ENCODE results near the gene MKNK2.
"Not testable (repeated sequence)": the region's sequence is repeated elsewhere in the genome, so short reads cannot be mapped to it uniquely, and the experiment has no call there.

Gene MKNK2

DNA sequence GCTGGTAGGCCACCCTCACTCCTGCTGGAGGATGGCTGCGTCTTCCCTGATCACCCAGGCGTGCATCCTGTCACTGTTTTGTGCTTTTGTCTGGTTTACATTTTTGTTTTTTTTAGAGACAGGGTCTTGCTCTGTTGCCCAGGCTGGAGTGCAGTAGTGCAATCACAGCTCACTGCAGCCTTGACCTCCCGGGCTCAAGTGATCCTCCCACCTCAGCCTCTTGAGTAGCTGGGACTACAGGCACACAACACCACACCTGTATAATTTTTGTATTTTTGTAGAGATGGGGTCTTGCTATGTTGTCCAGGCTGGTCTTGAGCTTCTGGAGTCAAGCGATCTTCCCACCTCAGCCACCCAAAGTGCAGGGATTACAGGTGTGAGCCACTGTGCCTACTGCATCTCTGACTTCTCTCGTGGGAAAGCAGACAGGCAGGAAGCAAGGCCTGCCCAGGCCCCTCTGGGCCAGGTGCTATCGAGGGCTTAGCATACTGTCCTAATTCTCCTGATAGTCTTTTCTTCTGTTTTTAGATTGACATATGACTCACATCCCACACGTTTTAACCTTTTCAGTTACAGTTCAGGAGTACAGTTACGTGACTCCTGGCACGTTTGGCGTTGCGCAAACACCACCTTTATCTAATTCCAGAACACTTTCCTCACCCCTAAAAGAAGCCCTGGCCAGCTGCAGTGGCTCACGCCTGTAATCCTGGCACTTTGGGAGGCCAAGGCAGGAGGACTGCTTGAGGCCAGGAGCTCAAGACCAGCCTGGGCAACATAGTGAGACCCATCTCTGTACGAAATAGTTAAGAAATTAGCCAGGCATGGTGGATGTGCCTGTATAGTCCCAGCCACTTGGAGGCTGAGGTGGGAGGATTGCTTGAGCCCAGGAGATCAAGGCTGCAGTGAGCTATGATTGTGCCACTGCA, 35.9 kb upstream of the MKNK2 start:
- peak overlapping the region; percentile 38 to 67 for H3K27ac ChIP-seq (ENCODE audit: insufficient read depth in 1 of 2, low read depth in 1 of 2, low read length in 2 of 2, poor library complexity in 1 of 2, severe bottlenecking in 2 of 2)
- not testable (repeated sequence) for H3K36me3 ChIP-seq (ENCODE audit: control insufficient read depth in 4 of 4, insufficient read depth in 4 of 4, low read length in 3 of 4)
- CTCF ChIA-PET = interaction anchor here (0.7 to 2.4 kb wide), 5 partner anchors 8 to 34 kb away, joined by 3 to 11 read pairs (median 4); no protein-coding TSS in a partner anchor

DNA sequence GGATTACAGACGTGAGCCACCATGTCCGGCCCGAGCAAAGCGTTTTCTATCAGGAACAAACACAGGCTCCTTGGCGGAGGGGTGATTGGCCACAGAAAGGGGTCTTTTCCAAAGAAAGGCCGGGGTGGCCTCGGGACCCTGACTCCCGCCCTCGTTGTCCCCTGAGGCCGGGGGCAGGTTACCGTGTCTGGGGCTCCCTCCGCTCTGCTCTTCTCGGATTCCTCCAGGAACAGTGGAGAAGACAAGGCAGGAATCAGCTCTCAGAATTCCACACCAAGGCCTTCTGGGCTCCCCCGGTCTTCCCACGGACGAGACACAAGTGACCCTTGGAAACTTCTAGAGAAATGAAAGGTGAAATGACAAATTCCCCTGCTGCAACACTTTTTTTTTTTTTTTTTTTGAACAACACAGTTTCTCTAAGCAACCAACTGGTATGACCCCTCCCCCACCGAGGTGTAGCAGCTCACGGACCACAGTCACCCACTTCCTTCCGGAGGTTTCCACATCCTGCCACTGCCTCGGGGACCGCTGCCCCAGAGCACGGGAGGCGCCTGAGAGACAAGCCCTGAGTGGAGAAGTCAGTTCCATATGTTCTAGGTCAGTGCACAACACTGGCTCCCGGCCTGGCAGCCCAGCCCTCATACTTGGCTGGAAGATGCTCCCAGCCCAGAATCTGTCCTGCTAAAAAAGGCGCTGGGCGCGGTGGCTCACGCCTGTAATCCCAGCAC, 34.1 kb upstream of the MKNK2 start:
- WGBS (ENCODE audit: insufficient coverage) = 23% methylated on average over 14 of the region's 28 CpGs
- CTCF ChIA-PET = interaction anchor here (3.6 kb wide), 2 partner anchors 9 to 12 kb away, joined by 19 to 24 read pairs; partner anchors contain the start of gene MOB3A
- Histone ChIP-seq H3K4me3 (ENCODE audit: control insufficient read depth in 1 of 7, extremely low read depth in 1 of 7, insufficient read depth in 4 of 7, low read depth in 2 of 7, low read length in 6 of 7) (peak overlapping the region; percentile 19 to 73 (median 53)), H3K9me3 (ENCODE audit: control extremely low read depth in 1 of 5, control insufficient read depth in 4 of 5, insufficient read depth in 2 of 5, low read depth in 1 of 5, low read length in 4 of 5) (no peaks in the 10 kb centered on the region), H3K36me3 (ENCODE audit: control insufficient read depth in 4 of 4, insufficient read depth in 4 of 4, low read length in 3 of 4) (peaks cover 0 to 12% (median 6%) of the 10 kb centered on the region in 4 experiments), H3K27me3 (replicated peaks in 2 of 5; ENCODE audit: control insufficient read depth in 4 of 5, insufficient read depth in 5 of 5, low read length in 4 of 5) (no peaks in the 10 kb centered on the region), H3K4me1 (ENCODE audit: control extremely low read depth in 1 of 4, control insufficient read depth in 4 of 4, insufficient read depth in 4 of 4, low read length in 3 of 4) (peaks cover 7 to 91% (median 85%) of the 10 kb centered on the region in 4 experiments), H3K27ac (ENCODE audit: insufficient read depth in 1 of 2, low read depth in 1 of 2, low read length in 2 of 2, poor library complexity in 1 of 2, severe bottlenecking in 2 of 2) (peak overlapping the region; percentile 74 to 93)
- POLR2A ChIA-PET = interaction anchor here (0.7 kb wide), 1 partner anchor 33 kb away, joined by 4 read pairs; no protein-coding TSS in a partner anchor
- peak; percentile 97 to 99 (median 99) for DNase-seq

More for the DNA sequence above, 35.9 kb upstream of the MKNK2 start:
- peaks cover 9 to 99% (median 94%) of the 10 kb centered on the region in 4 experiments for H3K4me1 ChIP-seq (ENCODE audit: control extremely low read depth in 1 of 4, control insufficient read depth in 4 of 4, insufficient read depth in 4 of 4, low read length in 3 of 4)
- peak overlapping the region in 1 of 7 experiments; percentile 28 for H3K4me3 ChIP-seq (ENCODE audit: control insufficient read depth in 1 of 7, extremely low read depth in 1 of 7, insufficient read depth in 4 of 7, low read depth in 2 of 7, low read length in 6 of 7)
- WGBS (ENCODE audit: insufficient coverage) = 63% methylated on average over 7 of the region's 13 CpGs
- POLR2A ChIA-PET = interaction anchor here (0.9 to 1.2 kb wide), 5 partner anchors 9 to 145 kb away, joined by 3 to 4 read pairs (median 3); partner anchors contain the start of genes MKNK2 and MOB3A
- not testable (repeated sequence) for H3K9me3 ChIP-seq (ENCODE audit: control extremely low read depth in 1 of 5, control insufficient read depth in 4 of 5, insufficient read depth in 2 of 5, low read depth in 1 of 5, low read length in 4 of 5); H3K27me3 ChIP-seq (replicated peaks in 2 of 5; ENCODE audit: control insufficient read depth in 4 of 5, insufficient read depth in 5 of 5, low read length in 4 of 5)
- peak in 2 of 3 donors; percentile 58 to 63 for DNase-seq

GRCh38 chr19:2083174-2083854, 32.3 kb upstream of the MKNK2 start:
- ChIA-PET POLR2A (interaction anchor here (0.8 kb wide), 1 partner anchor 13 kb away, joined by 3 read pairs; the partner anchor contains the start of genes IZUMO4 and MOB3A), CTCF (interaction anchor here (1.1 to 3.6 kb wide), 4 partner anchors 10 to 51 kb away, joined by 4 to 24 read pairs (median 14); partner anchors contain the start of gene MOB3A)
- peaks cover 0 to 74% (median 68%) of the 10 kb centered on the region in 4 experiments for H3K4me1 ChIP-seq (ENCODE audit: control extremely low read depth in 1 of 4, control insufficient read depth in 4 of 4, insufficient read depth in 4 of 4, low read length in 3 of 4)
- H3K27me3 ChIP-seq (replicated peaks in 2 of 5; ENCODE audit: control insufficient read depth in 4 of 5, insufficient read depth in 5 of 5, low read length in 4 of 5) = no peaks in the 10 kb centered on the region
- H3K4me3 ChIP-seq (ENCODE audit: control insufficient read depth in 1 of 7, extremely low read depth in 1 of 7, insufficient read depth in 4 of 7, low read depth in 2 of 7, low read length in 6 of 7) = peak overlapping the region in 5 of 7 experiments; percentile 33 to 60 (median 40)
- peak overlapping the region; percentile 51 to 64 for H3K27ac ChIP-seq (ENCODE audit: insufficient read depth in 1 of 2, low read depth in 1 of 2, low read length in 2 of 2, poor library complexity in 1 of 2, severe bottlenecking in 2 of 2)
- H3K36me3 ChIP-seq (ENCODE audit: control insufficient read depth in 4 of 4, insufficient read depth in 4 of 4, low read length in 3 of 4) = peaks cover 0 to 28% (median 22%) of the 10 kb centered on the region in 4 experiments
- no peaks in the 10 kb centered on the region for H3K9me3 ChIP-seq (ENCODE audit: control extremely low read depth in 1 of 5, control insufficient read depth in 4 of 5, insufficient read depth in 2 of 5, low read depth in 1 of 5, low read length in 4 of 5)
- DNase-seq = peak in 2 of 3 donors; percentile 85 to 87
- 4% methylated on average over 12 of the region's 20 CpGs for WGBS (ENCODE audit: insufficient coverage)

- peaks cover 0 to 62% (median 57%) of the 10 kb centered on the region in 4 experiments for H3K4me1 ChIP-seq (ENCODE audit: control extremely low read depth in 1 of 4, control insufficient read depth in 4 of 4, insufficient read depth in 4 of 4, low read length in 3 of 4)
- POLR2A ChIA-PET = interaction anchor here (0.8 kb wide), 1 partner anchor 14 kb away, joined by 3 read pairs; the partner anchor contains the start of genes IZUMO4 and MOB3A
These were observed 31.1 kb upstream of the MKNK2 start for GRCh38 chr19:2081873-2082810.

GRCh38 chr19:2080336-2080988, 29.4 kb upstream of the MKNK2 start:
- no peaks in the 10 kb centered on the region for H3K27me3 ChIP-seq (replicated peaks in 2 of 5; ENCODE audit: control insufficient read depth in 4 of 5, insufficient read depth in 5 of 5, low read length in 4 of 5)
- H3K4me3 ChIP-seq (ENCODE audit: control insufficient read depth in 1 of 7, extremely low read depth in 1 of 7, insufficient read depth in 4 of 7, low read depth in 2 of 7, low read length in 6 of 7) = no peak overlapping the region
- DNase-seq = no peak
- ChIA-PET CTCF (interaction anchor here (0.8 to 1.4 kb wide), 6 partner anchors 10 to 156 kb away, joined by 3 to 8 read pairs (median 4); no protein-coding TSS in a partner anchor), POLR2A (no interaction called here)
- no peaks in the 10 kb centered on the region for H3K9me3 ChIP-seq (ENCODE audit: control extremely low read depth in 1 of 5, control insufficient read depth in 4 of 5, insufficient read depth in 2 of 5, low read depth in 1 of 5, low read length in 4 of 5)
- peaks cover 0 to 45% (median 42%) of the 10 kb centered on the region in 4 experiments for H3K4me1 ChIP-seq (ENCODE audit: control extremely low read depth in 1 of 4, control insufficient read depth in 4 of 4, insufficient read depth in 4 of 4, low read length in 3 of 4)
- peaks cover 0 to 51% (median 40%) of the 10 kb centered on the region in 4 experiments for H3K36me3 ChIP-seq (ENCODE audit: control insufficient read depth in 4 of 4, insufficient read depth in 4 of 4, low read length in 3 of 4)
- WGBS (ENCODE audit: insufficient coverage) = 97% methylated on average over 17 of the region's 23 CpGs
- no peak overlapping the region for H3K27ac ChIP-seq (ENCODE audit: insufficient read depth in 1 of 2, low read depth in 1 of 2, low read length in 2 of 2, poor library complexity in 1 of 2, severe bottlenecking in 2 of 2)

More at GRCh38 chr19:2081873-2082810, 31.1 kb upstream of the MKNK2 start:
- CTCF ChIA-PET = interaction anchor here (3.6 kb wide), 2 partner anchors 9 to 12 kb away, joined by 19 to 24 read pairs; partner anchors contain the start of gene MOB3A
- Histone ChIP-seq H3K27ac (ENCODE audit: insufficient read depth in 1 of 2, low read depth in 1 of 2, low read length in 2 of 2, poor library complexity in 1 of 2, severe bottlenecking in 2 of 2) (peak overlapping the region; percentile 33 to 64), H3K9me3 (ENCODE audit: control extremely low read depth in 1 of 5, control insufficient read depth in 4 of 5, insufficient read depth in 2 of 5, low read depth in 1 of 5, low read length in 4 of 5) (no peaks in the 10 kb centered on the region), H3K27me3 (replicated peaks in 2 of 5; ENCODE audit: control insufficient read depth in 4 of 5, insufficient read depth in 5 of 5, low read length in 4 of 5) (no peaks in the 10 kb centered on the region), H3K36me3 (ENCODE audit: control insufficient read depth in 4 of 4, insufficient read depth in 4 of 4, low read length in 3 of 4) (peaks cover 0 to 39% (median 30%) of the 10 kb centered on the region in 4 experiments), H3K4me3 (ENCODE audit: control insufficient read depth in 1 of 7, extremely low read depth in 1 of 7, insufficient read depth in 4 of 7, low read depth in 2 of 7, low read length in 6 of 7) (peak overlapping the region in 3 of 7 experiments; percentile 16 to 60 (median 40))
- DNase-seq = peak in 1 of 3 donors; percentile 48
- WGBS (ENCODE audit: insufficient coverage) = 79% methylated on average over 25 of the region's 30 CpGs
